CD4-positive, alpha-beta T cell treated with Interferon gamma for 1 hour (primary cell): ENCODE results near the gene SUSD3.

Source experiments
- DNase-seq: peaks from one replicate; pipeline ENCODE4 v3.0.0-alpha.2; 2020

The SUSD3 gene

GRCh38 chr9:93077811-93078210 lies 19.3 kb downstream of the SUSD3 start:
- DNase-seq: no peak

DNA sequence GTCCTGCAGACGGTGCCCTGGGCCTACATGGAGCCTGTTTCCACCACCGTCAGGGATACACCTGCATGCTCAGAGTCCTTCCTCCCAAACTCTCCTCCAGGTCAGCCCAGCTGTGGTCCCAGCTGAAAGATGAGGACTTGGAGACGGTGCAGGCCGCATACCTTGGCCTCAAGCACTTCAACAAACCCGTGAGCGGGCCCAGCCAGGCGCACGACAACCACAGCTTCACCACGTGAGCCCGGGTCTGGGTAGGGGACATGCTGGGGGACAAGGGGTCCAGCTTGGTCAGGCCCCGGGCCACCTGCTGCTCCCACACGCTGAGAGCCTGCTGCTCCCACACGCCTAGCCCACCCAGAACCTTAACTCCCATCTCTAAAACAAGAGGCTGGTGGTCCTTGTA lies 20.9 kb downstream of the SUSD3 start:
- no peak for DNase-seq

- DNase-seq: no peak
Measured at GRCh38 chr9:93080406-93080805, 21.9 kb downstream of the SUSD3 start.

DNA sequence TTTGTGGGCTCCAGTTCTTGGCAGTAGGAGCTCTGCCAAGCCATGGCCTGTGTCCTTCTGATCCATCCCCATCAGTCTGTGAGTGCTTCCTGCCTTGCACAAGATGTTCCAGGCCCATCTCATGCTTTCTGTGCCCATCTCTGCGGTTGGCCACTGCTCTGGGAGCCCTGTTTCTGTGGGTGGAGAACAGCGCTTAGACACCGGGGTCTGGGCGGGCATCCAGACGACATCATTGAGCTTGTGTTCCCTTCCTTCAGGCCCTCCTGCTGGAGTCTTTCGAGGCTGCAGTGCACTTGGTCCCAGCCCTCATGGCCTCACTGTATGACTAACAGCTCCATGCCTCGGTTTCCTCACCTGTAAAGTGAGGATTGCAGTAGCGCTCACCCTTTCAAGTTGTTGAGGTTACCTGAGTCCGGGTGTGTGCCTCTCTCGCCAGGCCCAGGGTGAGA lies 22.6 kb downstream of the SUSD3 start:
- no peak for DNase-seq

- no peak for DNase-seq
Measured at GRCh38 chr9:93081931-93082330, 23.4 kb downstream of the SUSD3 start.

DNA sequence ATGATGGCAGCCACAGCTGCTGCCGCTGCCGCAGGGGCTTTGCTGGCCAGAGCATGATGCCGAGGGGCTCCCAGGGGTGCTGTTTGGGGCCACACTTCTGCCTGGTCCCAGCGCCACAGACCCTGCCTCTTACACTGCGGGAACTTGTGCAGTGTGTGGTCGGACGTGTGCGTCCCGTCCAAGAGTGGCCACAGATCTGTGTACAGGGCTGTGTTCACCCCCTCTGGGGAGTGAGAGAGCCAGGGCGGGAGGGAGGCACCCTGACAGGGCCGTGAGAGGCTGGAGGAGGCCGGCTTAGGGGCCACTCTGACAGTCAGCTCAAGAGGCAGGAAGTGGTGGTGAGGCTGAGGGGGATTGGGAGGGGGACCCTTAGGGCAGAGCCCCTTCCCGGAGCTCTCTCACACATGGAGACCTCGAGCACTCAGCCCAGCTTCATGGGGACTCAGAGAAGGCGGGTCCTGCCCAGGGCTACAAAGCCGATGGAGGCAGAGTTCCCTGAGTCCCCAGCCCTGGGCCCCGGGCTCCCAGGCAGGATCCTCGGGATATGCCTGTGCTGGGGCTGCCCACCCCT lies 24.4 kb downstream of the SUSD3 start:
- no peak for DNase-seq

- no peak for DNase-seq
Measured at GRCh38 chr9:93083592-93084470, 25.3 kb downstream of the SUSD3 start.

- DNase-seq: no peak
Measured at GRCh38 chr9:93084471-93084881, 26.0 kb downstream of the SUSD3 start.

DNA sequence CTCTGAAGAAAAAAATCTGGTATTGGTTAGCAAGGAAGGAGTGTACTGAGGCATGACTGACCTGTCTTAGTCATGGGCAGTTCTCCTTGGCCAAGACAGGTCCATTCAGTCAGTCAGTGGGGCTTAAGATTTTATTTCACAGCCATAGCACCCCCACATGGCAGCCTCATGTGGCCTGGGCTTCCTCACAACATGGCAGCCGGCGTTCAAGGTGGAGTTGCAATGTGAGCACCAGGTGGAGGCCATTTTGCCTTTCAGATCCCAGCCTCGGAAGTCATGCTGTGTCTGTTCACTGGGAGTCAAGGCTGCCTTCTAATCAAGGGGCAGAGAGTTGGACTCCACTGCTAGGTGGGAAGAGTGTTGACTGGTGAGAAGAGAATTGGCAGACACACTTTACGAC lies 27.2 kb downstream of the SUSD3 start:
- no peak for DNase-seq

- no peak for DNase-seq
Measured at GRCh38 chr9:93086447-93087224, 28.1 kb downstream of the SUSD3 start.

DNA sequence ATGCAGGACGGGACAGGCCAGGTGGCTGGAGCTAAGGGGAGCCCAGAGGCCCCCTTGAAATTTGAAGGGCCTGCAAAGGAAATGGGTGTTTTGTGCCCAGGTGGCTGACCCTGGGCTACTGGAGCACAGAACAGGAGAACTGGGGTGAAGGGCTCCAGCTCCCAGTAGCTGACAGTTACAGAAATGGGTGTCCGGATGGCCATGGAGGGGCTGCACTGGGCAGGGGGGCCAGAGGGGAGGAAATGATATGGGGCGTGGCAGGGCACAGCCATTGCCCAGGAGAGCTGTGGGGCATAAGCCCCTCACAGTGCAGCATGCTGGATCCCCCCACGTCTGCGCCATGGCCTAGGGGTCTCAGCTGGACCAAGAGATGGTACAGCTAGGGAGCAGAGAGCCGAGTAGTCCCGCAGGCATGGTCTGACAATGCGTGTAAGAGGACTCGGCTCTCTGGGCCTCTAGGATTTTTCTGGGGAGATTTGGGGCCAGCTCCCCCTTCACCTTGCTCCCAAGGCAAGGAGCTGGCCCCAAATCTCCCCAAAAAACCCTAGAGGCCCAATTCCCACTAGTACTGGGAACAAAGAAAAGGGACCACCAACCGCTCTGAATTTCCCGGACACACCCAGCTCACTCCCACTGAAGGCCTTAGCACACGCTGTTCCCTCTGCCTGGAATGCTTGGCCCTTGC lies 29.6 kb downstream of the SUSD3 start:
- no peak for DNase-seq

- DNase-seq: no peak
Measured at GRCh38 chr9:93088656-93089015, 30.1 kb downstream of the SUSD3 start.

- no peak for DNase-seq
Measured at GRCh38 chr9:93089024-93089423, 30.5 kb downstream of the SUSD3 start.

DNA sequence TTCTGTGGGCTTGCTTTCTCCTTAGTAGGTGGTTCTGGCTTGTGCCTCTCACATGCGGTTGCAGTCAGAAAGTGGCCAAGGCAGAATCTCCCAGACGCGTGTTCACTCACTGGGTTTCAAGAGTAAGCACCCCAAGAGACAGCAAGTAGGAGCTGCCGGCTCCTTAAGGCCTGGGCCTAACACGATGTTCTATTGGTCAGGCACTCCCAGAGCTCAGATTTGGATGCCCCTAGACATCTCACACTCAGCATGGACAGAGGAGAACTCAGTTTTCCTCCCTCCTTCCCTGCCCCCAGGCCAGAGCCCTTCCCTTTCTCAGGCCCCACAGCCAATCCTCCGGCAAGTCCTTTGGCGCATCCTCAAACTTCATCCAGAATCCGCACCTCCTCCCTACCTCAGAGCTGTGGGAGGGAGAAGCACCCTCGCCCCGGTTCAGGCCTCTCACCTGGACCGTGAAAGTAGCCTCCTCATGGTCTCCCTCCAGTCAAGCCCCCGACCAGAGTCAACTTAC lies 31.0 kb downstream of the SUSD3 start:
- DNase-seq: no peak

GRCh38 chr9:93090091-93090655 lies 31.7 kb downstream of the SUSD3 start:
- no peak for DNase-seq

GRCh38 chr9:93091056-93091452 lies 32.6 kb downstream of the SUSD3 start:
- DNase-seq: no peak

DNA sequence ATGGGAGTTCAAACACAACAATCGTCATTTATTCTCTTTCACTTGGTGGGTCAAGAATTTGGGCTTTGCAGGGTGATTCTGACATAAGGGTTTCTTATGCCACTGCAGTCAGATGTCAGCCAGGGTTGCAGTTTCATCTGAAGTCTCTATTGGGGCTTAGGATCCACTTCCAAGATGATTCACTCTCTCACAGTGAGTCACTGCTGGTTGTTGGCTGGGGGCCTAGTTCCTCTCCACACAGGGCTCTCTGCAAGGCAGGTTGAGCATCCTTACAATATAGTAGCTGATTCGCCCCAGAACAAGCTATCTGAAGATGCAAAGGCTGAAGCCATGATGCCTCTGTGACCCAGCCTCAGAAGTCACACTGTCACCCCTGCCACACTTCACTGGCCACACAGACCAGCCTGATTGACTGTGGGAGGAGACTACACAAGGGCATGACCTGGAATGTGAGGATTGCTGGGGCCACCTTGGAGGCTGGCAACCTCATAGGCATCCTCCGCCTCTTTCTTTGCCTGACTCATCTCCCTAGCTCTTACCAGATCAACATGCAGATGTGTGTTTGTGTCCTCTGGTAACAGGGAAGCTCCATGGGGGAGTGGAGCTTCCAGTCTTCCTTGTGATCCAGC lies 33.1 kb downstream of the SUSD3 start:
- DNase-seq: no peak

GRCh38 chr9:93092251-93092991 lies 33.9 kb downstream of the SUSD3 start:
- DNase-seq: no peak

DNA sequence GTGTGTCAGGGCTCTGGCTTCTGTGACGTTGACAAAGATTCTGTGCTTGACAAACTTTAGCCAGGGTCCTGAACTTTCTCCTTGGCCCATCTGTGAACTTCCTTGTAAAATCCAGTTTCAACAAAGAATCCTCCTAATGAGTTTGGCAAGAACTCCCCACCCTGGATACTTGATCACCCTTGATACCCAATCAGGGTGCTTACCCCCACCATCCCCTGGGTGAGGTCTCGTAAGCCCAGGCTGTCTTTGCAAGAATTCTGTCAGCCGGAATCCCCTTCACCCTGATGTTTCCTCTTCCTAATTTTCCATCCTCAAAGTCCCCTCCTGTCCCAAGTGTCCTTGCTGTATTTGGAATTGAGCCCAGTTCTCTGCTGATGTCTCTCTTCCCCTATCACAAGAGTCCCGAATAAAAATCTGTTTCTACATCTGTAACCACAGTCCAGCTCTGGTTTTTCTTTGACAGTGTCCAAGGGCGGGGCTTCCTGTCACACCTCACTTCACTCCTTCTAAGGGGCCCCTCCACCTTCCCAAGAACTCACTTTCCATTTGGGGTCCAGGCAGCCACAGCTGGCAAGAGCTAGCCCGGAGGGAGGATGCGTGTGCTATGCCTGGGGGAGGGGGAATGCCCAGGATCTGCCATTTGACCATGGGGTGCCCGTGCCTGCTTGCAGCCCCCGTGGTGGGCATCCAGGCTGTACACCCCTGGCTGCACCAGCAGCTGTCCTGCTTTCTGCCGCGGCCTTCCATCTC lies 34.8 kb downstream of the SUSD3 start:
- no peak for DNase-seq

- no peak for DNase-seq
Measured at GRCh38 chr9:93093877-93094657, 35.6 kb downstream of the SUSD3 start.
